ENCODE data around the gene ITPR2. TPM values are rescaled to one million over a fixed set of nuclear protein-coding genes. Genes with fewer than 3 reads are reported as not detected.

Gene ITPR2
- total RNA-seq, 1 experiment from 2014 or later = 4.0 TPM

GRCh38 chr12:26627335-26627734 is 205.7 kb downstream of the ITPR2 start:
- DNase-seq (peak; percentile 40), ATAC-seq (no peak)
- no peaks in the 10 kb centered on the region for H3K27me3 ChIP-seq (ENCODE audit: low read length)
- H3K4me1 ChIP-seq (ENCODE audit: insufficient read depth, low read length) = peaks cover 51% of the 10 kb centered on the region
- no peaks in the 10 kb centered on the region for H3K9me3 ChIP-seq (ENCODE audit: low read length)
- H3K4me3 ChIP-seq (ENCODE audit: low read length) = no peak overlapping the region
- no peaks in the 10 kb centered on the region for H4K20me1 ChIP-seq (ENCODE audit: low read length)
- H3K9ac ChIP-seq (ENCODE audit: low read length) = no peak overlapping the region
- no peaks in the 10 kb centered on the region for H3K36me3 ChIP-seq (ENCODE audit: low read depth, low read length)
- ChIA-PET POLR2A (ENCODE audit: unreplicated experiment) (no interaction called here), CTCF (no interaction called here)
- no peaks in the 10 kb centered on the region for H3K9me2 ChIP-seq (replicated peaks; ENCODE audit: low read length)
- no TSS peak for BruUV-seq (replicated peaks)
- no peak overlapping the region for H3K4me2 ChIP-seq (ENCODE audit: low read length)
- no peak overlapping the region for H3K27ac ChIP-seq (ENCODE audit: low read length)
- H3F3A ChIP-seq (ENCODE audit: low read length, unreplicated experiment) = peaks cover 6% of the 10 kb centered on the region
- no peaks in the 10 kb centered on the region for H3K79me2 ChIP-seq (ENCODE audit: low read length)
- intact Hi-C loops (cut with micrococcal nuclease) = no loop called here
- TF ChIP-seq EZH2phosphoT487 (IDR thresholded peaks at IDR 0.05; ENCODE audit: borderline replicate concordance, low read length) = no peak
- TF ChIP-seq EZH2 (IDR thresholded peaks at IDR 0.05; ENCODE audit: low read length, unreplicated experiment) = no peak
- TF ChIP-seq, protein P1, sequence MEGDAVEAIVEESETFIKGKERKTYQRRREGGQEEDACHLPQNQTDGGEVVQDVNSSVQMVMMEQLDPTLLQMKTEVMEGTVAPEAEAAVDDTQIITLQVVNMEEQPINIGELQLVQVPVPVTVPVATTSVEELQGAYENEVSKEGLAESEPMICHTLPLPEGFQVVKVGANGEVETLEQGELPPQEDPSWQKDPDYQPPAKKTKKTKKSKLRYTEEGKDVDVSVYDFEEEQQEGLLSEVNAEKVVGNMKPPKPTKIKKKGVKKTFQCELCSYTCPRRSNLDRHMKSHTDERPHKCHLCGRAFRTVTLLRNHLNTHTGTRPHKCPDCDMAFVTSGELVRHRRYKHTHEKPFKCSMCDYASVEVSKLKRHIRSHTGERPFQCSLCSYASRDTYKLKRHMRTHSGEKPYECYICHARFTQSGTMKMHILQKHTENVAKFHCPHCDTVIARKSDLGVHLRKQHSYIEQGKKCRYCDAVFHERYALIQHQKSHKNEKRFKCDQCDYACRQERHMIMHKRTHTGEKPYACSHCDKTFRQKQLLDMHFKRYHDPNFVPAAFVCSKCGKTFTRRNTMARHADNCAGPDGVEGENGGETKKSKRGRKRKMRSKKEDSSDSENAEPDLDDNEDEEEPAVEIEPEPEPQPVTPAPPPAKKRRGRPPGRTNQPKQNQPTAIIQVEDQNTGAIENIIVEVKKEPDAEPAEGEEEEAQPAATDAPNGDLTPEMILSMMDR (conservative IDR thresholded peaks at IDR 0.05; ENCODE audit: low read depth, low read length) = no peak
- no peak overlapping the region for H2AFZ ChIP-seq (ENCODE audit: low read length)

DNA sequence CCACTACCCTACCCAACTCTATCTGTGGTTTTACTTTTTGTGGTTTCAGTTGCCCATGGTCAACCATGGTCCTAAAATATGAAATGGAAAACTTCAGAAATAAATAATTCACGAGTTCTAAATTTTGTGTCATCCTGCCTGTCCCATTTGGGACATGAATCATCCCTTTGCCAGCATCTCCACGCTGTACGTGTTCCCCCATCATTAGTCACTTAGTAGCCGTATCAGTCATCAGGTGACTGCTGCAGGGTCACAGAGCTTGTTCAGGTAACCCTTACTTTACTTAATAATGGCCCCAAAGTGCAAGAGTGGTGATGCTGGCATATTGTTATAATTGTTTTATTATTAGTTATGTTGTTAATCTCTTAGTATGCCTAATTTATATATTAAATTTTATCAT is 209.9 kb downstream of the ITPR2 start:
- Histone ChIP-seq H3K9ac (ENCODE audit: low read length) (no peak overlapping the region), H4K20me1 (ENCODE audit: low read length) (no peaks in the 10 kb centered on the region), H2AFZ (ENCODE audit: low read length) (no peak overlapping the region), H3K36me3 (ENCODE audit: low read depth, low read length) (no peaks in the 10 kb centered on the region), H3K27ac (ENCODE audit: low read length) (no peak overlapping the region), H3K27me3 (ENCODE audit: low read length) (no peaks in the 10 kb centered on the region), H3K4me3 (ENCODE audit: low read length) (no peak overlapping the region), H3K4me2 (ENCODE audit: low read length) (no peak overlapping the region), H3K4me1 (ENCODE audit: insufficient read depth, low read length) (peaks cover 17% of the 10 kb centered on the region), H3K79me2 (ENCODE audit: low read length) (no peaks in the 10 kb centered on the region), H3F3A (ENCODE audit: low read length, unreplicated experiment) (no peaks in the 10 kb centered on the region), H3K9me3 (ENCODE audit: low read length) (no peaks in the 10 kb centered on the region), H3K9me2 (replicated peaks; ENCODE audit: low read length) (no peaks in the 10 kb centered on the region)
- ChIA-PET POLR2A (ENCODE audit: unreplicated experiment) (interaction anchor here (0.6 to 0.7 kb wide), 2 partner anchors 35 to 348 kb away, joined by 3 to 6 read pairs; no protein-coding TSS in a partner anchor), CTCF (no interaction called here)
- DNase-seq (peak; percentile 56), ATAC-seq (peak; percentile 54)
- TF ChIP-seq EZH2 (IDR thresholded peaks at IDR 0.05; ENCODE audit: low read length, unreplicated experiment) (no peak), EZH2phosphoT487 (IDR thresholded peaks at IDR 0.05; ENCODE audit: borderline replicate concordance, low read length) (no peak)
- TF ChIP-seq, protein P1 (conservative IDR thresholded peaks at IDR 0.05; ENCODE audit: low read depth, low read length) = no peak
- intact Hi-C loops (cut with micrococcal nuclease) = no loop called here
- no TSS peak for BruUV-seq (replicated peaks)

DNA sequence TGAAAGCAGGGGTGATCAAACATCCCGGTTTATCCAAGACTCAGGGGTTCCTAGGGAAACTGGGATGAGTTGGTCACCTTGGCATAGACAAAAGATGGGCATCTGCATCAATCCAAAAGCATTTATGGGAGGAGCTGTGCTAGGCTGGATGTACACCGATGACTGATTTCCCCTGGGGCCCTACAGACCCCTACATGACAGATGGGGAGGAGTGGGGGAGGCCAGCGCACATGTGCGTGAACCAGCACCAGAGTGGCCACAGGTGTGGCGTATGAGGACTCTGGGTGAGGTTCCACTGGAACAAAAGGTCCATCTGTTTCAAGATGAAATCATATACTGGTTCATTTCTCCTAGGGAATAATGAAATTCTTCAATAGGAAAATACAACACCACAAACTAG is 210.4 kb downstream of the ITPR2 start:
- ATAC-seq (no peak), DNase-seq (no peak)
- no peaks in the 10 kb centered on the region for H4K20me1 ChIP-seq (ENCODE audit: low read length)
- no peak overlapping the region for H3K9ac ChIP-seq (ENCODE audit: low read length)
- H3K9me2 ChIP-seq (replicated peaks; ENCODE audit: low read length) = no peaks in the 10 kb centered on the region
- BruUV-seq (replicated peaks) = no TSS peak
- peaks cover 15% of the 10 kb centered on the region for H3K4me1 ChIP-seq (ENCODE audit: insufficient read depth, low read length)
- CTCF ChIA-PET = no interaction called here
- H3K9me3 ChIP-seq (ENCODE audit: low read length) = no peaks in the 10 kb centered on the region
- H3K36me3 ChIP-seq (ENCODE audit: low read depth, low read length) = no peaks in the 10 kb centered on the region
- POLR2A ChIA-PET (ENCODE audit: unreplicated experiment) = no interaction called here
- no peaks in the 10 kb centered on the region for H3K27me3 ChIP-seq (ENCODE audit: low read length)
- H3K79me2 ChIP-seq (ENCODE audit: low read length) = no peaks in the 10 kb centered on the region
- H3K4me2 ChIP-seq (ENCODE audit: low read length) = no peak overlapping the region
- TF ChIP-seq EZH2 (IDR thresholded peaks at IDR 0.05; ENCODE audit: low read length, unreplicated experiment) = no peak
- no peak for TF ChIP-seq EZH2phosphoT487 (IDR thresholded peaks at IDR 0.05; ENCODE audit: borderline replicate concordance, low read length)
- TF ChIP-seq, protein P1 (conservative IDR thresholded peaks at IDR 0.05; ENCODE audit: low read depth, low read length) = no peak
- no peak overlapping the region for H3K27ac ChIP-seq (ENCODE audit: low read length)
- intact Hi-C loops (cut with micrococcal nuclease) = no loop called here
- no peaks in the 10 kb centered on the region for H3F3A ChIP-seq (ENCODE audit: low read length, unreplicated experiment)
- no peak overlapping the region for H2AFZ ChIP-seq (ENCODE audit: low read length)
- no peak overlapping the region for H3K4me3 ChIP-seq (ENCODE audit: low read length)

Data from PC-3 (cell line).